SK-N-SH (cell line): ENCODE measurements around the gene BRME1. TPM values are rescaled to one million over a fixed set of nuclear protein-coding genes. Genes with fewer than 3 reads are reported as not detected.

ENCODE experiments used
- CTCF ChIA-PET: fragments of 300-600, 350-600 bp; formaldehyde crosslinking; extraction: SDS; loops from one replicate; lab custom pipeline; 2021; lab: Yijun Ruan, JAX
- POLR2A ChIA-PET: fragments of 350-600 bp; sonication (Branson Sonifier 250); formaldehyde crosslinking; extraction: SDS; loops from one replicate; lab custom pipeline; 2020; ENCODE audit warnings: antibody characterized with exemption, inconsistent platforms; lab: Yijun Ruan, JAX
- DNase-seq: peaks from one replicate; pipeline ENCODE4 v3.0.0; 2012
- H2AFZ ChIP-seq: fragments of 200-600 bp; sonication (generic); 2 replicates; pipeline ENCODE4 v1.8.1; 2016; ENCODE audit warnings: antibody characterized with exemption, mild to moderate bottlenecking, low read depth
- H3F3A ChIP-seq: fragments of 200-600 bp; sonication (generic); replicated peaks from 2 replicates; pipeline ENCODE3; 2016; ENCODE audit warnings: antibody characterized with exemption, mild to moderate bottlenecking; ENCODE audit not compliant: insufficient read depth
- H3K27ac ChIP-seq, 2 experiments: fragments of 200-500 bp in 1 of 2; fragments of 200-600 bp in 1 of 2; sonication (Bioruptor generic) in 1 of 2; sonication (generic), shearing (Covaris generic) in 1 of 2; 2 replicates each; pipeline versions ENCODE4 v1.5.1 to v1.6.1; 2014 to 2016; ENCODE audit warnings: low read depth in 2 of 2, inconsistent platforms in 1 of 2, low read length in 1 of 2, mild to moderate bottlenecking in 1 of 2, mixed read lengths in 1 of 2
- H3K27me3 ChIP-seq: fragments of 200-600 bp; sonication (generic), shearing (Covaris generic); 2 replicates; pipeline ENCODE4 v1.6.1; 2016; ENCODE audit warnings: mixed run types; ENCODE audit not compliant: insufficient read depth
- H3K36me3 ChIP-seq, 2 experiments: fragments of 200-500 bp in 1 of 2; fragments of 200-600 bp in 1 of 2; sonication (Bioruptor generic) in 1 of 2; sonication (generic) in 1 of 2; replicated peaks in 1 of 2; 2 replicates each; pipeline versions ENCODE3 to v1.5.1; 2014 to 2016; ENCODE audit warnings: low read length in 1 of 2, mild to moderate bottlenecking in 1 of 2; ENCODE audit not compliant: insufficient read depth in 2 of 2, control insufficient read depth in 1 of 2
- H3K4me1 ChIP-seq, 2 experiments: fragments of 200-500 bp in 1 of 2; fragments of 200-600 bp in 1 of 2; sonication (Bioruptor generic) in 1 of 2; sonication (generic), shearing (Covaris generic) in 1 of 2; 2 replicates each; pipeline versions ENCODE4 v1.5.1 to v1.6.1; 2014 to 2016; ENCODE audit warnings: low read depth in 1 of 2, low read length in 1 of 2, mixed run types in 1 of 2; ENCODE audit not compliant: insufficient read depth in 2 of 2, control insufficient read depth in 1 of 2
- H3K4me2 ChIP-seq: fragments of 200-600 bp; sonication (generic), shearing (Covaris generic); 2 replicates; pipeline ENCODE4 v1.6.1; 2017; ENCODE audit warnings: mixed run types
- H3K4me3 ChIP-seq, 2 experiments: fragments of 200-500 bp in 1 of 2; fragments of 200-600 bp in 1 of 2; sonication (Bioruptor generic) in 1 of 2; sonication (generic), shearing (Covaris generic) in 1 of 2; 2 replicates each; pipeline versions ENCODE4 v1.5.1 to v1.8.1; 2014 to 2016; ENCODE audit warnings: low read depth in 2 of 2, inconsistent platforms in 1 of 2, low read length in 1 of 2, mild to moderate bottlenecking in 1 of 2, mixed read lengths in 1 of 2, moderate library complexity in 1 of 2
- H3K79me2 ChIP-seq: fragments of 200-600 bp; sonication (generic); 2 replicates; pipeline ENCODE4 v1.8.1; 2017; ENCODE audit warnings: mild to moderate bottlenecking; ENCODE audit not compliant: insufficient read depth
- H3K9ac ChIP-seq: fragments of 200-600 bp; sonication (generic); 2 replicates; pipeline ENCODE4 v1.6.1; 2017; ENCODE audit warnings: mixed run types
- H3K9me2 ChIP-seq: fragments of 200-600 bp; sonication (generic); 2 replicates; pipeline ENCODE4 v1.6.1; 2017; ENCODE audit warnings: mixed run types
- H3K9me3 ChIP-seq: fragments of 200-600 bp; sonication (generic); 2 replicates; pipeline ENCODE4 v1.6.1; 2017; ENCODE audit warnings: mixed run types, mild to moderate bottlenecking, moderate library complexity
- H4K20me1 ChIP-seq: fragments of 200-600 bp; sonication (generic); 2 replicates; pipeline ENCODE4 v1.6.1; 2017; ENCODE audit warnings: mild to moderate bottlenecking, mixed run types; ENCODE audit not compliant: insufficient read depth
- CHD2 ChIP-seq: fragments of 150-350 bp; IDR thresholded peaks from 2 replicates; pipeline ENCODE4 v1.6.1; 2018; ENCODE audit warnings: low read length; ENCODE audit not compliant: partially characterized antibody
- FOSL2 ChIP-seq: IDR thresholded peaks from 2 replicates; pipeline ENCODE4 v1.4.0; 2012; ENCODE audit warnings: low read depth, mild to moderate bottlenecking, moderate library complexity, borderline replicate concordance
- FOXJ3 ChIP-seq: sonication (generic); formaldehyde crosslinking; IDR thresholded peaks from 2 replicates; pipeline ENCODE4 v1.5.1; 2020; ENCODE audit warnings: mild to moderate bottlenecking, missing genetic modification reagents
- FOXM1 ChIP-seq: IDR thresholded peaks from 2 replicates; pipeline ENCODE4 v1.4.0; 2012; ENCODE audit warnings: low read depth, mild to moderate bottlenecking
- GABPA ChIP-seq: IDR thresholded peaks from 2 replicates; pipeline ENCODE4 v1.4.0; 2012; ENCODE audit warnings: low read depth, mild to moderate bottlenecking
- GATA2 ChIP-seq: sonication (generic); formaldehyde crosslinking; IDR thresholded peaks from 2 replicates; pipeline ENCODE4 v1.5.0; 2020; ENCODE audit warnings: mild to moderate bottlenecking, missing genetic modification reagents
- JUND ChIP-seq: IDR thresholded peaks from 2 replicates; pipeline ENCODE4 v1.4.0; 2012
- MAX ChIP-seq: IDR thresholded peaks from 2 replicates; pipeline ENCODE4 v1.4.0; 2012; ENCODE audit warnings: low read depth
- MEF2A ChIP-seq: IDR thresholded peaks from 2 replicates; pipeline ENCODE4 v1.4.0; 2012; ENCODE audit warnings: low read depth, borderline replicate concordance
- MXI1 ChIP-seq: IDR thresholded peaks from 2 replicates; pipeline ENCODE4 v1.6.1; 2012; ENCODE audit warnings: mild to moderate bottlenecking, low read depth, low read length, improper control_type of control experiment
- NFIC ChIP-seq: IDR thresholded peaks from 2 replicates; pipeline ENCODE4 v1.4.0; 2012; ENCODE audit warnings: borderline replicate concordance
- POLR2AphosphoS5 ChIP-seq: IDR thresholded peaks from 2 replicates; pipeline ENCODE4 v1.6.1; 2012; ENCODE audit warnings: low read depth, low read length
- RCOR1 ChIP-seq: fragments of 150-350 bp; IDR thresholded peaks from 2 replicates; pipeline ENCODE4 v1.6.1; 2017; ENCODE audit warnings: antibody characterized with exemption, low read length
- RFX5 ChIP-seq: IDR thresholded peaks from 2 replicates; pipeline ENCODE4 v1.6.1; 2012; ENCODE audit warnings: mild to moderate bottlenecking, improper control_type of control experiment, low read length
- SIN3A ChIP-seq: IDR thresholded peaks from 2 replicates; pipeline ENCODE4 v1.6.1; 2012; ENCODE audit warnings: low read depth, mild to moderate bottlenecking, low read length, moderate library complexity, borderline replicate concordance
- TCF12 ChIP-seq: IDR thresholded peaks from 2 replicates; pipeline ENCODE4 v1.4.0; 2012
- TEAD4 ChIP-seq: IDR thresholded peaks from 2 replicates; pipeline ENCODE4 v1.4.0; 2012; ENCODE audit warnings: mild to moderate bottlenecking, borderline replicate concordance; ENCODE audit not compliant: insufficient read depth
- USF2 ChIP-seq: fragments of 150-350 bp; IDR thresholded peaks from 2 replicates; pipeline ENCODE4 v1.6.1; 2017; ENCODE audit warnings: antibody characterized with exemption, low read length, low read depth, borderline replicate concordance
- YY1 ChIP-seq: IDR thresholded peaks from 2 replicates; pipeline ENCODE4 v1.4.0; 2012; ENCODE audit warnings: low read depth, mild to moderate bottlenecking
- WGBS: methylation state at CpG from one replicate; pipeline ENCODE4 v1.1.6; 2017; ENCODE audit warnings: low lambda C conversion rate; 5-methylcytosine and 5-hydroxymethylcytosine counted together
- polyA plus RNA-seq, 3 experiments: library from polyadenylated mRNA; depleted of rRNA; stranded (reverse); fragments of >200 nt; gene quantifications; 2 replicates each; pipeline ENCODE4 v1.2.3, GENCODE V29; 2012
- TF ChIP-seq, protein P1 (sequence below): IDR thresholded peaks from 2 replicates; pipeline ENCODE4; 2012
- TF ChIP-seq, protein P2 (sequence below): fragments of 150-350 bp; IDR thresholded peaks from 2 replicates; pipeline ENCODE4 v1.6.1; 2016; ENCODE audit warnings: mild to moderate bottlenecking, low read depth, low read length
- TF ChIP-seq, protein P3 (sequence below): IDR thresholded peaks from 2 replicates; pipeline ENCODE4 v1.4.0; 2012; ENCODE audit warnings: low read depth, borderline replicate concordance
- TF ChIP-seq, protein P4 (sequence below): IDR thresholded peaks from 2 replicates; pipeline ENCODE4 v1.4.0; 2012; ENCODE audit warnings: low read depth, borderline replicate concordance

Gene BRME1
- polyA plus RNA-seq, 1 of the 3 experiments (the other 2 are of a cell fraction): 1.5 TPM

DNA sequence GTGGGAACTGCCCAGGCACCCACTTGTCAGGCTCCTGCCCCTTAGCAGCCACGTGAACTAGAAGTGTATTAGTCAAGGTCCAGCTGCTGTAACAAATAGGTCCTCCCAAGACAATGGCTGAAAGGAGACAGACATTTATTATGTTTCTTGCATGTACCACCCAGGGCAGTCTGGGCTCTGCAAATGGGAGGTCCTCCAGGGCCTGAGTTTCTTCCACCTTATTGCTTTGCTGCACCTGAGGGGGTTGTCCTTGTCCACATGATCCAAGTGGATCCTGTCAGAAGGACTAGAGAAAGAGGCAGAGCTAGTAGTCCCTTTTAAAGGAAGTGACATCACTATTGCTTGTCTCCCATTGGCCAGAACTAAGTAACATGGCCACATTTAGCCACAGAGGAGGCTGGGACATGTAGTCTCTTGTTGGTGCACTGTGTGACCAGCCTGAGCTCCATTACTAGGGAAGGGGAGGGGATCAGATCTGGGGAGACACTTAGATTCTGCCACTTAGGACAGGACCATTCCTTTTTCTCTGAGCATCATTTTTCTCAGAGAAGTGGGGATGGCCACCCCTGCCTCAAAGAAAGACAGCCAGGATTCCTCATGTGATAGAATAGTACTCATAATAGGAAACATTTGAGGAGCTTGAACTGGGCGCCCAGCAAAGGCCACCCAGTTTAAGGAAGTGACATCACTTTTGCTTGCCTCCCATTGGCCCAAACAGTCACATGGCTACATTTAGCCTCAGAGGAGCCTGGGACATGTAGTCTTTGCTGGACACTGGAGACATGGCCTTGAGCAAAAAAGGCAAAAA is 15.2 kb upstream of the BRME1 start:
- Histone ChIP-seq H3K79me2 (no peaks in the 10 kb centered on the region), H3K27me3 (no peaks in the 10 kb centered on the region), H3K4me2 (no peak overlapping the region), H3K36me3 (peaks cover 13 to 16% of the 10 kb centered on the region in 2 experiments), H3K9me3 (no peaks in the 10 kb centered on the region), H3K27ac (no peak overlapping the region), H4K20me1 (no peaks in the 10 kb centered on the region), H3K9me2 (no peaks in the 10 kb centered on the region), H3K9ac (no peak overlapping the region)
- POLR2A ChIA-PET: interaction anchor here (1.0 kb wide), 1 partner anchor 10 kb away, joined by 3 read pairs; no protein-coding TSS in a partner anchor
- TF ChIP-seq RFX5 (no peak), MEF2A (no peak), MXI1 (no peak), RCOR1 (no peak), TEAD4 (no peak), USF2 (peak; percentile 50; the same call in 1 of the 2 replicates), JUND (no peak), GATA2 (CRISPR knock-in tag) (no peak), MAX (no peak), FOSL2 (no peak), SIN3A (no peak), FOXJ3 (CRISPR knock-in tag) (no peak), CHD2 (no peak), YY1 (peak; percentile 75; the same call in 1 of the 2 replicates), NFIC (no peak), POLR2AphosphoS5 (no peak), GABPA (peak; percentile 67), FOXM1 (no peak), TCF12 (no peak)
- TF ChIP-seq, protein P1, sequence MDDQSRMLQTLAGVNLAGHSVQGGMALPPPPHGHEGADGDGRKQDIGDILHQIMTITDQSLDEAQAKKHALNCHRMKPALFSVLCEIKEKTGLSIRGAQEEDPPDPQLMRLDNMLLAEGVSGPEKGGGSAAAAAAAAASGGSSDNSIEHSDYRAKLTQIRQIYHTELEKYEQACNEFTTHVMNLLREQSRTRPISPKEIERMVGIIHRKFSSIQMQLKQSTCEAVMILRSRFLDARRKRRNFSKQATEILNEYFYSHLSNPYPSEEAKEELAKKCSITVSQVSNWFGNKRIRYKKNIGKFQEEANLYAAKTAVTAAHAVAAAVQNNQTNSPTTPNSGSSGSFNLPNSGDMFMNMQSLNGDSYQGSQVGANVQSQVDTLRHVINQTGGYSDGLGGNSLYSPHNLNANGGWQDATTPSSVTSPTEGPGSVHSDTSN: no peak
- TF ChIP-seq, protein P2, sequence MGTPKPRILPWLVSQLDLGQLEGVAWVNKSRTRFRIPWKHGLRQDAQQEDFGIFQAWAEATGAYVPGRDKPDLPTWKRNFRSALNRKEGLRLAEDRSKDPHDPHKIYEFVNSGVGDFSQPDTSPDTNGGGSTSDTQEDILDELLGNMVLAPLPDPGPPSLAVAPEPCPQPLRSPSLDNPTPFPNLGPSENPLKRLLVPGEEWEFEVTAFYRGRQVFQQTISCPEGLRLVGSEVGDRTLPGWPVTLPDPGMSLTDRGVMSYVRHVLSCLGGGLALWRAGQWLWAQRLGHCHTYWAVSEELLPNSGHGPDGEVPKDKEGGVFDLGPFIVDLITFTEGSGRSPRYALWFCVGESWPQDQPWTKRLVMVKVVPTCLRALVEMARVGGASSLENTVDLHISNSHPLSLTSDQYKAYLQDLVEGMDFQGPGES: no peak
- TF ChIP-seq, protein P3, sequence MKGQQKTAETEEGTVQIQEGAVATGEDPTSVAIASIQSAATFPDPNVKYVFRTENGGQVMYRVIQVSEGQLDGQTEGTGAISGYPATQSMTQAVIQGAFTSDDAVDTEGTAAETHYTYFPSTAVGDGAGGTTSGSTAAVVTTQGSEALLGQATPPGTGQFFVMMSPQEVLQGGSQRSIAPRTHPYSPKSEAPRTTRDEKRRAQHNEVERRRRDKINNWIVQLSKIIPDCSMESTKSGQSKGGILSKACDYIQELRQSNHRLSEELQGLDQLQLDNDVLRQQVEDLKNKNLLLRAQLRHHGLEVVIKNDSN: peak; percentile 92
- TF ChIP-seq, protein P4, sequence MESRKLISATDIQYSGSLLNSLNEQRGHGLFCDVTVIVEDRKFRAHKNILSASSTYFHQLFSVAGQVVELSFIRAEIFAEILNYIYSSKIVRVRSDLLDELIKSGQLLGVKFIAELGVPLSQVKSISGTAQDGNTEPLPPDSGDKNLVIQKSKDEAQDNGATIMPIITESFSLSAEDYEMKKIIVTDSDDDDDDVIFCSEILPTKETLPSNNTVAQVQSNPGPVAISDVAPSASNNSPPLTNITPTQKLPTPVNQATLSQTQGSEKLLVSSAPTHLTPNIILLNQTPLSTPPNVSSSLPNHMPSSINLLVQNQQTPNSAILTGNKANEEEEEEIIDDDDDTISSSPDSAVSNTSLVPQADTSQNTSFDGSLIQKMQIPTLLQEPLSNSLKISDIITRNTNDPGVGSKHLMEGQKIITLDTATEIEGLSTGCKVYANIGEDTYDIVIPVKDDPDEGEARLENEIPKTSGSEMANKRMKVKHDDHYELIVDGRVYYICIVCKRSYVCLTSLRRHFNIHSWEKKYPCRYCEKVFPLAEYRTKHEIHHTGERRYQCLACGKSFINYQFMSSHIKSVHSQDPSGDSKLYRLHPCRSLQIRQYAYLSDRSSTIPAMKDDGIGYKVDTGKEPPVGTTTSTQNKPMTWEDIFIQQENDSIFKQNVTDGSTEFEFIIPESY: no peak
- TF ChIP-seq, all 33 proteins: peak for 4
- CTCF ChIA-PET: interaction anchor here (0.5 to 1.3 kb wide), 6 partner anchors 12 to 152 kb away, joined by 3 to 5 read pairs (median 4); partner anchors contain the start of gene MISP3
- Histone ChIP-seq H3F3A (no peaks in the 10 kb centered on the region), H2AFZ (no peak overlapping the region), H3K4me1 (no peaks in the 10 kb centered on the region), H3K4me3 (no peak overlapping the region)
- WGBS: 89% methylated on average over 1 of the region's 2 CpGs
- peak; percentile 77 for DNase-seq
